CD14-positive monocyte (primary cell): ENCODE data around the gene SIPA1L3. TPM values are rescaled to one million over a fixed set of nuclear protein-coding genes. Genes with fewer than 3 reads are reported as not detected.

Source experiments
- DNase-seq, 3 donors: peaks; one replicate each; pipeline ENCODE4 v3.0.0-alpha.2; 2011 to 2022
- H2AFZ ChIP-seq: 2 replicates; pipeline ENCODE4 v1.6.0; 2012; ENCODE audit warnings: mild to moderate bottlenecking, low read depth, low read length, inconsistent platforms; ENCODE audit not compliant: insufficient read depth, poor library complexity, severe bottlenecking
- H3K27ac ChIP-seq, 2 donors: 1 replicate in 1 of 2; 2 replicates in 1 of 2; pipeline ENCODE4 v1.5.1; 2012 to 2013; ENCODE audit warnings: low read length in 2 of 2, control low read depth in 1 of 2, inconsistent platforms in 1 of 2, low read depth in 1 of 2, mild to moderate bottlenecking in 1 of 2
- H3K27me3 ChIP-seq, 2 donors: one replicate each; pipeline versions ENCODE4 v1.6.0 to v1.6.1; 2011 to 2013; ENCODE audit warnings: low read length in 2 of 2; ENCODE audit not compliant: control insufficient read depth in 2 of 2, insufficient read depth in 2 of 2
- H3K36me3 ChIP-seq, 2 donors: replicated peaks in 1 of 2; 1 replicate in 1 of 2; 2 replicates in 1 of 2; pipeline versions ENCODE4 v1.5.1 to v1.6.1; 2012 to 2013; ENCODE audit warnings: low read length in 2 of 2, control low read depth in 1 of 2, inconsistent platforms in 1 of 2, mild to moderate bottlenecking in 1 of 2; ENCODE audit not compliant: insufficient read depth in 2 of 2, control insufficient read depth in 1 of 2
- H3K4me1 ChIP-seq, 2 donors: 1 replicate in 1 of 2; 2 replicates in 1 of 2; pipeline versions ENCODE4 v1.5.1 to v1.6.1; 2012 to 2013; ENCODE audit warnings: low read length in 2 of 2, control low read depth in 1 of 2, inconsistent platforms in 1 of 2, mild to moderate bottlenecking in 1 of 2, moderate library complexity in 1 of 2; ENCODE audit not compliant: insufficient read depth in 2 of 2, control insufficient read depth in 1 of 2
- H3K4me2 ChIP-seq: replicated peaks from 2 replicates; pipeline ENCODE3; 2012; ENCODE audit warnings: low read length, moderate library complexity, mild to moderate bottlenecking; ENCODE audit not compliant: poor library complexity, severe bottlenecking; ENCODE audit errors: extremely low read depth
- H3K4me3 ChIP-seq, 3 experiments: fragments of 200-600 bp in 1 of 3; sonication (generic) in 1 of 3; replicated peaks in 1 of 3; 1 replicate in 2 of 3; 2 replicates in 1 of 3; pipeline ENCODE4 v1.5.1; 2011 to 2013; ENCODE audit warnings: low read length in 3 of 3, mild to moderate bottlenecking in 3 of 3, control low read depth in 2 of 3, low read depth in 2 of 3, inconsistent platforms in 1 of 3, moderate library complexity in 1 of 3
- H3K79me2 ChIP-seq: 2 replicates; pipeline ENCODE4 v1.6.0; 2012; ENCODE audit warnings: mild to moderate bottlenecking, control low read depth, inconsistent platforms, low read length, moderate library complexity; ENCODE audit not compliant: insufficient read depth
- H3K9ac ChIP-seq: 2 replicates; pipeline ENCODE4 v1.6.0; 2017; ENCODE audit warnings: low read length, mild to moderate bottlenecking; ENCODE audit not compliant: insufficient read depth, poor library complexity, severe bottlenecking
- H3K9me3 ChIP-seq, 2 donors: replicated peaks in 1 of 2; 1 replicate in 1 of 2; 2 replicates in 1 of 2; pipeline versions ENCODE4 v1.5.1 to v1.6.1; 2012 to 2013; ENCODE audit warnings: low read length in 2 of 2, control low read depth in 1 of 2; ENCODE audit not compliant: control insufficient read depth in 1 of 2, insufficient read depth in 1 of 2
- H4K20me1 ChIP-seq: 2 replicates; pipeline ENCODE4 v1.6.0; 2012; ENCODE audit warnings: mild to moderate bottlenecking, low read length, control low read depth, moderate library complexity; ENCODE audit not compliant: insufficient read depth
- H3K27ac Mint-ChIP-seq, 7 donors: one replicate each; pipeline ENCODE4 v1.8.0; 2020; ENCODE audit warnings: mild to moderate bottlenecking in 7 of 7, mixed read lengths in 7 of 7, moderate library complexity in 6 of 7, inconsistent platforms in 2 of 7
- H3K27me3 Mint-ChIP-seq, 3 donors: one replicate each; pipeline ENCODE4 v1.8.0; 2021 to 2022; ENCODE audit warnings: low read depth in 3 of 3, mild to moderate bottlenecking in 3 of 3, mixed read lengths in 3 of 3, moderate library complexity in 3 of 3, inconsistent platforms in 1 of 3
- H3K36me3 Mint-ChIP-seq, 2 donors: one replicate each; pipeline ENCODE4 v1.8.0; 2020; ENCODE audit warnings: mixed read lengths in 2 of 2, inconsistent platforms in 1 of 2, mild to moderate bottlenecking in 1 of 2
- H3K4me1 Mint-ChIP-seq: one replicate; pipeline ENCODE4 v1.8.0; 2020; ENCODE audit warnings: mild to moderate bottlenecking, mixed read lengths
- H3K4me3 Mint-ChIP-seq, 2 donors: one replicate each; pipeline ENCODE4 v1.8.0; 2020; ENCODE audit warnings: mild to moderate bottlenecking in 2 of 2, mixed read lengths in 2 of 2, moderate library complexity in 1 of 2
- H3K9me3 Mint-ChIP-seq, 7 donors: one replicate each; pipeline ENCODE4 v1.8.0; 2020 to 2022; ENCODE audit warnings: mixed read lengths in 7 of 7, mild to moderate bottlenecking in 6 of 7, moderate library complexity in 6 of 7, inconsistent platforms in 2 of 7
- CTCF ChIP-seq: fragments of 200-600 bp; IDR thresholded peaks from one replicate; pipeline ENCODE4 v1.8.0; 2022; ENCODE audit warnings: antibody characterized with exemption, mild to moderate bottlenecking
- WGBS: methylation state at CpG from one replicate; pipeline ENCODE4 v1.1.5; 2013; ENCODE audit warnings: missing lambda C conversion rate; ENCODE audit not compliant: insufficient coverage; 5-methylcytosine and 5-hydroxymethylcytosine counted together
- intact Hi-C, 2 donors: fragments of 100-400 bp; cut with micrococcal nuclease; formaldehyde crosslinking; loops; one replicate each; pipeline versions ENCODE4 v1.15.0 to v1.15.1; 2023
- polyA plus RNA-seq, 3 donors: library from polyadenylated mRNA; depleted of rRNA in 1 of 3; unstranded in 2 of 3; stranded (reverse) in 1 of 3; fragments of 300-500 nt in 2 of 3; fragments of >200 nt in 1 of 3; fragmentation: Illumina TruSeq in 2 of 3; gene quantifications; 1 replicate in 2 of 3; 2 replicates in 1 of 3; pipeline ENCODE4 v1.2.3, GENCODE V29; 2012 to 2021

The SIPA1L3 gene
- polyA plus RNA-seq, 3 donors = 0.55 to 4.5 (median 0.99) TPM

GRCh38 chr19:37969695-37970094 is 62.7 kb downstream of the SIPA1L3 start:
- no peaks in the 10 kb centered on the region for H3K4me1 ChIP-seq
- H2AFZ ChIP-seq = no peak overlapping the region
- DNase-seq = no peak
- 100% methylated on average over 3 of the region's 5 CpGs for WGBS
- no peak overlapping the region for H3K4me3 Mint-ChIP-seq
- H3K36me3 ChIP-seq = peaks cover 0 to 7% of the 10 kb centered on the region in 2 donors
- H3K27me3 Mint-ChIP-seq = peaks cover 0 to 2% (median 0%) of the 10 kb centered on the region in 3 donors
- intact Hi-C loops = no loop called here
- H3K9ac ChIP-seq = no peak overlapping the region
- TF ChIP-seq CTCF = no peak
- H3K27me3 ChIP-seq = no peaks in the 10 kb centered on the region
- no peaks in the 10 kb centered on the region for H4K20me1 ChIP-seq
- H3K4me3 ChIP-seq = no peak overlapping the region
- peaks cover 15 to 34% (median 19%) of the 10 kb centered on the region in 7 donors for H3K9me3 Mint-ChIP-seq
- peaks cover 5% of the 10 kb centered on the region for H3K79me2 ChIP-seq
- H3K4me2 ChIP-seq = no peak overlapping the region
- no peak overlapping the region for H3K27ac ChIP-seq
- peaks cover 15 to 16% of the 10 kb centered on the region in 2 donors for H3K36me3 Mint-ChIP-seq
- H3K27ac Mint-ChIP-seq = no peak overlapping the region
- H3K9me3 ChIP-seq = peaks cover 18 to 24% of the 10 kb centered on the region in 2 donors
- H3K4me1 Mint-ChIP-seq = no peaks in the 10 kb centered on the region

- no peaks in the 10 kb centered on the region for H3K4me1 ChIP-seq
- no peaks in the 10 kb centered on the region for H3K4me1 Mint-ChIP-seq
- H2AFZ ChIP-seq = no peak overlapping the region
- H3K27me3 ChIP-seq = no peaks in the 10 kb centered on the region
- peaks cover 15 to 37% (median 19%) of the 10 kb centered on the region in 7 donors for H3K9me3 Mint-ChIP-seq
- no peak overlapping the region for H3K4me3 Mint-ChIP-seq
- H3K79me2 ChIP-seq = peaks cover 3% of the 10 kb centered on the region
- peaks cover 18 to 24% of the 10 kb centered on the region in 2 donors for H3K9me3 ChIP-seq
- no peak overlapping the region for H3K4me2 ChIP-seq
- no peak overlapping the region for H3K27ac Mint-ChIP-seq
- H3K9ac ChIP-seq = no peak overlapping the region
- intact Hi-C loops = no loop called here
- no peak overlapping the region for H3K27ac ChIP-seq
- peaks cover 4% of the 10 kb centered on the region for H4K20me1 ChIP-seq
- WGBS = 100% methylated on average over 3 of the region's 4 CpGs
- H3K36me3 ChIP-seq = peaks cover 0 to 7% of the 10 kb centered on the region in 2 donors
- DNase-seq = no peak
- peaks cover 0 to 2% (median 0%) of the 10 kb centered on the region in 3 donors for H3K27me3 Mint-ChIP-seq
- no peak overlapping the region for H3K4me3 ChIP-seq
- no peak for TF ChIP-seq CTCF
- peaks cover 15 to 16% of the 10 kb centered on the region in 2 donors for H3K36me3 Mint-ChIP-seq
Observed at GRCh38 chr19:37970699-37971098, 63.7 kb downstream of the SIPA1L3 start.
